Keratinocyte (primary cell): ENCODE measurements around the gene TNFSF9. TPM values are rescaled to one million over a fixed set of nuclear protein-coding genes. Genes with fewer than 3 reads are reported as not detected.

Experiments
- DNase-seq: peaks from one replicate; pipeline ENCODE4 v3.0.0-alpha.2; 2011; ENCODE audit warnings: low read depth, missing footprints, low spot score
- FAIRE-seq: peaks from 2 replicates; lab custom pipeline; 2011; peaks lifted over from hg19 to GRCh38; lab: Jason Lieb, UNC
- H2AFZ ChIP-seq: 2 replicates; pipeline ENCODE4 v1.6.0; 2012; ENCODE audit warnings: low read length, control low read depth, inconsistent platforms; ENCODE audit not compliant: control insufficient read depth
- H3K27ac ChIP-seq: 2 replicates; pipeline ENCODE4 v1.5.1; 2011; ENCODE audit warnings: low read length; ENCODE audit not compliant: control insufficient read depth, insufficient read depth
- H3K27me3 ChIP-seq: 3 replicates; pipeline ENCODE4 v1.6.0; 2011; ENCODE audit warnings: low read length; ENCODE audit not compliant: control insufficient read depth, insufficient read depth; ENCODE audit errors: extremely low read depth
- H3K36me3 ChIP-seq, 2 experiments: 2 replicates in 1 of 2; 3 replicates in 1 of 2; pipeline ENCODE4 v1.5.1; 2011; ENCODE audit warnings: low read length in 2 of 2, mild to moderate bottlenecking in 1 of 2; ENCODE audit not compliant: control insufficient read depth in 2 of 2, insufficient read depth in 2 of 2; ENCODE audit errors: extremely low read depth in 1 of 2
- H3K4me1 ChIP-seq: 3 replicates; pipeline ENCODE4 v1.5.1; 2011; ENCODE audit warnings: low read length; ENCODE audit not compliant: control insufficient read depth, insufficient read depth; ENCODE audit errors: extremely low read depth
- H3K4me2 ChIP-seq: 3 replicates; pipeline ENCODE4 v1.6.0; 2011; ENCODE audit warnings: low read depth, low read length; ENCODE audit not compliant: control insufficient read depth, insufficient read depth; ENCODE audit errors: extremely low read depth
- H3K4me3 ChIP-seq, 3 experiments: fragments of 200-600 bp in 1 of 3; sonication (generic) in 1 of 3; 2 replicates in 2 of 3; 3 replicates in 1 of 3; pipeline ENCODE4 v1.5.1; 2011 to 2016; ENCODE audit warnings: low read length in 3 of 3, mild to moderate bottlenecking in 3 of 3, control low read depth in 2 of 3, inconsistent platforms in 1 of 3, low read depth in 1 of 3, mixed read lengths in 1 of 3, mixed run types in 1 of 3, moderate library complexity in 1 of 3; ENCODE audit not compliant: control insufficient read depth in 2 of 3, insufficient read depth in 2 of 3; ENCODE audit errors: extremely low read depth in 1 of 3
- H3K79me2 ChIP-seq: 2 replicates; pipeline ENCODE4 v1.6.0; 2012; ENCODE audit warnings: low read length; ENCODE audit not compliant: control insufficient read depth, insufficient read depth
- H3K9ac ChIP-seq: 3 replicates; pipeline ENCODE4 v1.6.0; 2011; ENCODE audit warnings: low read length; ENCODE audit not compliant: control insufficient read depth, insufficient read depth; ENCODE audit errors: extremely low read depth
- H3K9me1 ChIP-seq: 3 replicates; pipeline ENCODE4 v1.6.0; 2011; ENCODE audit warnings: low read length; ENCODE audit not compliant: control insufficient read depth, insufficient read depth; ENCODE audit errors: extremely low read depth
- H3K9me3 ChIP-seq: 2 replicates; pipeline ENCODE4 v1.5.1; 2012; ENCODE audit warnings: low read depth, low read length; ENCODE audit not compliant: control insufficient read depth
- H4K20me1 ChIP-seq: 3 replicates; pipeline ENCODE4 v1.6.0; 2011; ENCODE audit warnings: low read length; ENCODE audit not compliant: control insufficient read depth, insufficient read depth; ENCODE audit errors: extremely low read depth
- EZH2 ChIP-seq: IDR thresholded peaks from one replicate; pipeline ENCODE4 v1.6.1; 2012; ENCODE audit warnings: inconsistent platforms, mild to moderate bottlenecking, low read length, moderate library complexity
- dilution Hi-C: fragments of 300-500 bp; cut with MboI; formaldehyde crosslinking; loops from one replicate; pipeline ENCODE4 v1.7.0; 2020; ENCODE audit warnings: low sequenced_read_pairs; ENCODE audit not compliant: extremely low pct_ligation_motif_present
- polyA plus RNA-seq, 5 experiments: library from polyadenylated mRNA; depleted of rRNA in 3 of 5; stranded (reverse) in 3 of 5; stranded (forward) in 1 of 5; unstranded in 1 of 5; fragments of >200 nt; gene quantifications; 1 replicate in 1 of 5; 2 replicates in 3 of 5; 3 replicates in 1 of 5; pipeline versions ENCODE4 v1.2.1 to v1.2.3, GENCODE V29; 2011 to 2012; ENCODE audit warnings: missing spikeins in 2 of 5, low read depth in 1 of 5, low replicate concordance in 1 of 5
- TF ChIP-seq, protein P1 (sequence below), 3 experiments: IDR thresholded peaks in 1 of 3; conservative IDR thresholded peaks in 1 of 3; optimal IDR thresholded peaks in 1 of 3; 2 replicates in 2 of 3; 3 replicates in 1 of 3; pipeline versions ENCODE3 to v1.5.1; 2011; ENCODE audit warnings: low read length in 3 of 3, mild to moderate bottlenecking in 3 of 3, moderate library complexity in 2 of 3, control low read depth in 1 of 3, inconsistent platforms in 1 of 3; ENCODE audit not compliant: insufficient read depth in 2 of 3; ENCODE audit errors: extremely low read depth in 1 of 3

The TNFSF9 gene
- polyA plus RNA-seq, 1 donor (not counting 4 experiments of a cell fraction or from before 2014, with no cell fraction given), result 12.3 TPM

GRCh38 chr19:6529937-6530385, 865 bp upstream of the TNFSF9 start:
- no peaks in the 10 kb centered on the region for H3K9me1 ChIP-seq
- H3K79me2 ChIP-seq, result peaks cover 30% of the 10 kb centered on the region
- H3K9me3 ChIP-seq, result no peaks in the 10 kb centered on the region
- peak; percentile 56 for FAIRE-seq
- H3K4me1 ChIP-seq, result peaks cover 20% of the 10 kb centered on the region
- H3K4me2 ChIP-seq, result peak overlapping the region; percentile 96
- TF ChIP-seq EZH2, result no peak
- TF ChIP-seq, protein P1, sequence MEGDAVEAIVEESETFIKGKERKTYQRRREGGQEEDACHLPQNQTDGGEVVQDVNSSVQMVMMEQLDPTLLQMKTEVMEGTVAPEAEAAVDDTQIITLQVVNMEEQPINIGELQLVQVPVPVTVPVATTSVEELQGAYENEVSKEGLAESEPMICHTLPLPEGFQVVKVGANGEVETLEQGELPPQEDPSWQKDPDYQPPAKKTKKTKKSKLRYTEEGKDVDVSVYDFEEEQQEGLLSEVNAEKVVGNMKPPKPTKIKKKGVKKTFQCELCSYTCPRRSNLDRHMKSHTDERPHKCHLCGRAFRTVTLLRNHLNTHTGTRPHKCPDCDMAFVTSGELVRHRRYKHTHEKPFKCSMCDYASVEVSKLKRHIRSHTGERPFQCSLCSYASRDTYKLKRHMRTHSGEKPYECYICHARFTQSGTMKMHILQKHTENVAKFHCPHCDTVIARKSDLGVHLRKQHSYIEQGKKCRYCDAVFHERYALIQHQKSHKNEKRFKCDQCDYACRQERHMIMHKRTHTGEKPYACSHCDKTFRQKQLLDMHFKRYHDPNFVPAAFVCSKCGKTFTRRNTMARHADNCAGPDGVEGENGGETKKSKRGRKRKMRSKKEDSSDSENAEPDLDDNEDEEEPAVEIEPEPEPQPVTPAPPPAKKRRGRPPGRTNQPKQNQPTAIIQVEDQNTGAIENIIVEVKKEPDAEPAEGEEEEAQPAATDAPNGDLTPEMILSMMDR (optimal IDR thresholded peaks at IDR 0.05 in 1 of 3, IDR thresholded peaks at IDR 0.05 in 1 of 3, conservative IDR thresholded peaks at IDR 0.05 in 1 of 3; ENCODE audit: extremely low read depth in 1 of 3, insufficient read depth in 2 of 3, low read length in 3 of 3), result no peak
- H3K9ac ChIP-seq, result peak overlapping the region; percentile 85
- peak overlapping the region; percentile 70 to 95 (median 93) for H3K4me3 ChIP-seq
- H3K27ac ChIP-seq, result peak overlapping the region; percentile 84
- H4K20me1 ChIP-seq, result no peaks in the 10 kb centered on the region
- peaks cover 2 to 3% of the 10 kb centered on the region in 2 experiments for H3K36me3 ChIP-seq
- no peak for DNase-seq
- no peaks in the 10 kb centered on the region for H3K27me3 ChIP-seq
- dilution Hi-C loops, result no loop called here
- peak overlapping the region; percentile 89 for H2AFZ ChIP-seq

DNA sequence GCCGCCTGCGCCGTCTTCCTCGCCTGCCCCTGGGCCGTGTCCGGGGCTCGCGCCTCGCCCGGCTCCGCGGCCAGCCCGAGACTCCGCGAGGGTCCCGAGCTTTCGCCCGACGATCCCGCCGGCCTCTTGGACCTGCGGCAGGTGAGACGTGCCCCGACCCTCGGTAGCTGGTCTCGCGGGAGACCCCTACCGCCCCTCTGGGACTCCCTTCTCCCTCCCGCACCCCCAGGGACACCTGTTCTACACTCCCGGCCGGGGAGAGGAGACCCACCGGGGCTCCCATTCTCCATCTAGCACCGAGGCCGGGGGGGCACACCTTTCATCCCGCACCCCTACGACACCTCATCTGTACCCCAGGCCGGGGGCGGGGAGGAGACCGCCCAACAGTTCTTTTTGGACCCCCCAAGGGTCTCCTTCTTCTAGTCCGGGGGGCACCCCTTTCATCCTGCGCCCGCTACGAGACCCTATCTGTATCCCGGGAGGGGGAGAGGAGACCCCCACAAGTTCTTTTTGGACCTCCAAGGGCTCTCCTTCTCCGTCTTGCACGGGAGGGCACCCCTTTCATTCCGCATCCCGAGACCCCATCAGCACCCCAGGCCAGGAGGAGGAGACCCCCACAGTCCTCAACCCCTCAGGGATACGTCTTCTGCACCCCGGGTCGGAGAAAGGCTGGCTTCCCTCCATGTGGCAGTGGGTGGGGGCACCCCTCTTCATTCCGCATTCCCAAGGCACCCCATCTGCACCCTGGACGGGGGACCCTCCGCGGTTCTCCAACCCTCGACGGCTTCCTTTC, 533 bp downstream of the TNFSF9 start:
- Histone ChIP-seq H3K27ac (peak overlapping the region; percentile 84), H3K79me2 (peaks cover 35% of the 10 kb centered on the region), H3K4me2 (peak overlapping the region; percentile 96), H3K9ac (peak overlapping the region; percentile 85), H3K4me3 (peak overlapping the region; percentile 70 to 95 (median 93)), H3K9me1 (no peaks in the 10 kb centered on the region), H3K4me1 (peaks cover 23% of the 10 kb centered on the region), H3K9me3 (no peaks in the 10 kb centered on the region), H3K27me3 (no peaks in the 10 kb centered on the region), H3K36me3 (peaks cover 10 to 14% of the 10 kb centered on the region in 2 experiments), H4K20me1 (no peaks in the 10 kb centered on the region), H2AFZ (no peak overlapping the region)
- dilution Hi-C loops, result no loop called here
- no peak for TF ChIP-seq EZH2
- TF ChIP-seq, protein P1 (optimal IDR thresholded peaks at IDR 0.05 in 1 of 3, IDR thresholded peaks at IDR 0.05 in 1 of 3, conservative IDR thresholded peaks at IDR 0.05 in 1 of 3; ENCODE audit: extremely low read depth in 1 of 3, insufficient read depth in 2 of 3, low read length in 3 of 3), result no peak
- FAIRE-seq, result no peak
- DNase-seq, result no peak
